HG02870 (cell line): ENCODE measurements around the gene HDAC7.

ENCODE experiments used
- ATAC-seq: cut with Tn5 transposase; IDR thresholded peaks from one replicate; pipeline ENCODE4 v1.9.1; 2021; ENCODE audit warnings: mild to moderate bottlenecking, moderate library complexity; ENCODE audit not compliant: unreplicated experiment

Gene HDAC7

GRCh38 chr12:47769234-47770085 is 50.2 kb downstream of the HDAC7 start:
- ATAC-seq, result no peak

GRCh38 chr12:47768323-47768811 is 51.3 kb downstream of the HDAC7 start:
- ATAC-seq, result no peak

GRCh38 chr12:47767216-47767724 is 52.4 kb downstream of the HDAC7 start:
- no peak for ATAC-seq

- no peak for ATAC-seq
Observed at GRCh38 chr12:47766502-47767215, 53.0 kb downstream of the HDAC7 start.

GRCh38 chr12:47763481-47764346 is 56.0 kb downstream of the HDAC7 start:
- no peak for ATAC-seq

- ATAC-seq, result no peak
Observed at GRCh38 chr12:47762850-47763465, 56.7 kb downstream of the HDAC7 start.

- peak; percentile 36 for ATAC-seq
Observed at GRCh38 chr12:47758834-47759690, 60.6 kb downstream of the HDAC7 start, which contains the start of gene RAPGEF3. Gene RAPGEF3 (minus strand): TSS chr12:47758880. CDS start chr12:47758556, 324 bp downstream.

- no peak for ATAC-seq
Observed at GRCh38 chr12:47758584-47758833, 61.2 kb downstream of the HDAC7 start.

GRCh38 chr12:47757840-47758583 is 61.7 kb downstream of the HDAC7 start:
- no peak for ATAC-seq

GRCh38 chr12:47757364-47757839 is 62.3 kb downstream of the HDAC7 start:
- no peak for ATAC-seq

- ATAC-seq, result peak; percentile 77
Observed at GRCh38 chr12:47755655-47756562, 63.8 kb downstream of the HDAC7 start.

GRCh38 chr12:47754881-47755280 is 64.8 kb downstream of the HDAC7 start:
- peak; percentile 5 for ATAC-seq

- no peak for ATAC-seq
Observed at GRCh38 chr12:47754126-47754525, 65.6 kb downstream of the HDAC7 start.

- ATAC-seq, result no peak
Observed at GRCh38 chr12:47753021-47754001, 66.4 kb downstream of the HDAC7 start.

GRCh38 chr12:47752552-47752951 is 67.2 kb downstream of the HDAC7 start:
- no peak for ATAC-seq

- ATAC-seq, result no peak
Observed at GRCh38 chr12:47752121-47752520, 67.6 kb downstream of the HDAC7 start.

GRCh38 chr12:47751561-47751960 is 68.1 kb downstream of the HDAC7 start:
- ATAC-seq, result no peak
